PC-9 (cell line): ENCODE results near the gene LRRTM3.

Experiments
- CTCF ChIP-seq: fragments of 200-600 bp; sonication (generic); conservative IDR thresholded peaks from 2 replicates; pipeline ENCODE4 v1.6.1; 2017; ENCODE audit warnings: mixed run types, antibody characterized with exemption, mild to moderate bottlenecking, moderate library complexity
- EZH2 ChIP-seq: fragments of 200-600 bp; sonication (generic); IDR thresholded peaks from 2 replicates; pipeline ENCODE4 v1.8.0; 2017; ENCODE audit warnings: antibody characterized with exemption, low read depth

- no peak for TF ChIP-seq CTCF
- no peak for TF ChIP-seq EZH2
These were observed 15.7 kb downstream of the LRRTM3 start for GRCh38 chr10:66941491-66941890.
